ENCODE results near the gene RAB38. TPM values are rescaled to one million over a fixed set of nuclear protein-coding genes. Genes with fewer than 3 reads are reported as not detected.

Gene RAB38
- total RNA-seq, 1 experiment from 2014 or later: 13.3 TPM

- ChIA-PET CTCF (no interaction called here), POLR2A (no interaction called here)
- no peaks in the 10 kb centered on the region for H3K27me3 Mint-ChIP-seq (ENCODE audit: low read depth)
- ATAC-seq (no peak), DNase-seq (ENCODE audit: low spot score) (no peak)
- H3K4me3 Mint-ChIP-seq: no peak overlapping the region
- no peaks in the 10 kb centered on the region for H3K4me1 Mint-ChIP-seq
- TF ChIP-seq GABPB1 (CRISPR knock-in tag; IDR thresholded peaks at IDR 0.05) (no peak), ELF4 (CRISPR knock-in tag; IDR thresholded peaks at IDR 0.05; ENCODE audit: low read depth) (no peak), E2F5 (CRISPR knock-in tag; IDR thresholded peaks at IDR 0.05) (no peak), NFYB (CRISPR knock-in tag; conservative IDR thresholded peaks at IDR 0.05; ENCODE audit: low read depth) (no peak), MXD4 (CRISPR knock-in tag; IDR thresholded peaks at IDR 0.05; ENCODE audit: borderline replicate concordance) (no peak)
- peaks cover 22% of the 10 kb centered on the region for H3K36me3 Mint-ChIP-seq
- H3K9me3 Mint-ChIP-seq: peaks cover 35% of the 10 kb centered on the region
- no peak overlapping the region for H3K27ac Mint-ChIP-seq
Measured at GRCh38 chr11:88086297-88086696, 88.9 kb downstream of the RAB38 start.

- ChIA-PET CTCF (no interaction called here), POLR2A (interaction anchor here (0.9 kb wide), 1 partner anchor 9 kb away, joined by 3 read pairs; no protein-coding TSS in a partner anchor)
- no peak for ATAC-seq
- Mint-ChIP-seq H3K27ac (no peak overlapping the region), H3K4me3 (no peak overlapping the region), H3K27me3 (ENCODE audit: low read depth) (no peaks in the 10 kb centered on the region), H3K36me3 (peaks cover 20% of the 10 kb centered on the region), H3K4me1 (no peaks in the 10 kb centered on the region), H3K9me3 (peaks cover 14% of the 10 kb centered on the region)
- no peak for TF ChIP-seq CDX4 (CRISPR knock-in tag; IDR thresholded peaks at IDR 0.05; ENCODE audit: borderline replicate concordance)
- TF ChIP-seq SP1 (CRISPR knock-in tag; conservative IDR thresholded peaks at IDR 0.05): no peak
- TF ChIP-seq SOX15 (CRISPR knock-in tag; IDR thresholded peaks at IDR 0.05): no peak
- no peak for TF ChIP-seq ERG (CRISPR knock-in tag; IDR thresholded peaks at IDR 0.05)
- TF ChIP-seq ATF1 (CRISPR knock-in tag; IDR thresholded peaks at IDR 0.05): no peak
- no peak for TF ChIP-seq ZNF512 (CRISPR knock-in tag; IDR thresholded peaks at IDR 0.05; ENCODE audit: borderline replicate concordance)
- TF ChIP-seq MAX (CRISPR knock-in tag; IDR thresholded peaks at IDR 0.05): no peak
- TF ChIP-seq GABPB1 (CRISPR knock-in tag; IDR thresholded peaks at IDR 0.05): no peak
- no peak for TF ChIP-seq MYBL2 (CRISPR knock-in tag; IDR thresholded peaks at IDR 0.05)
- TF ChIP-seq USF1 (CRISPR knock-in tag; IDR thresholded peaks at IDR 0.05): no peak
- DNase-seq (ENCODE audit: low spot score): no peak
Measured at GRCh38 chr11:88070437-88070836, 104.8 kb downstream of the RAB38 start.

- H3K9me3 Mint-ChIP-seq: peaks cover 14% of the 10 kb centered on the region
- ATAC-seq (no peak), DNase-seq (ENCODE audit: low spot score) (no peak)
- no peak overlapping the region for H3K27ac Mint-ChIP-seq
- no peak overlapping the region for H3K4me3 Mint-ChIP-seq
- CTCF ChIA-PET: interaction anchor here (1.9 kb wide), 1 partner anchor 53 kb away, joined by 4 read pairs; no protein-coding TSS in a partner anchor
- peaks cover 20% of the 10 kb centered on the region for H3K36me3 Mint-ChIP-seq
- no peaks in the 10 kb centered on the region for H3K4me1 Mint-ChIP-seq
- POLR2A ChIA-PET: no interaction called here
- no peaks in the 10 kb centered on the region for H3K27me3 Mint-ChIP-seq (ENCODE audit: low read depth)
- TF ChIP-seq TEAD4 (CRISPR knock-in tag; IDR thresholded peaks at IDR 0.05): no peak
- no peak for TF ChIP-seq TCF7 (CRISPR knock-in tag; IDR thresholded peaks at IDR 0.05; ENCODE audit: low read depth)
- no peak for TF ChIP-seq ATF6 (CRISPR knock-in tag; IDR thresholded peaks at IDR 0.05)
- no peak for TF ChIP-seq EMX1 (CRISPR knock-in tag; IDR thresholded peaks at IDR 0.05)
- no peak for TF ChIP-seq CDX4 (CRISPR knock-in tag; IDR thresholded peaks at IDR 0.05; ENCODE audit: borderline replicate concordance)
- no peak for TF ChIP-seq CTCF (IDR thresholded peaks at IDR 0.05)
- no peak for TF ChIP-seq ZSCAN18 (CRISPR knock-in tag; IDR thresholded peaks at IDR 0.05)
Measured at GRCh38 chr11:88068848-88069554, 106.2 kb downstream of the RAB38 start.

Measured in WTC11 (cell line).